K562 treated with DMSO at 1 percent for 48 hours (cell line): Measurements from ENCODE around the gene TSC1. TPM values are rescaled to one million over a fixed set of nuclear protein-coding genes. Genes with fewer than 3 reads are reported as not detected.

Source experiments
- total RNA-seq: library from RNA; unstranded; fragments of 300-600 nt; gene quantifications from 2 replicates; pipeline ENCODE4 v1.2.3, GENCODE V29; 2022; ENCODE audit warnings: low replicate concordance; ENCODE audit errors: extremely low read depth

TSC1 gene
- total RNA-seq = not detected in 2 replicates

DNA sequence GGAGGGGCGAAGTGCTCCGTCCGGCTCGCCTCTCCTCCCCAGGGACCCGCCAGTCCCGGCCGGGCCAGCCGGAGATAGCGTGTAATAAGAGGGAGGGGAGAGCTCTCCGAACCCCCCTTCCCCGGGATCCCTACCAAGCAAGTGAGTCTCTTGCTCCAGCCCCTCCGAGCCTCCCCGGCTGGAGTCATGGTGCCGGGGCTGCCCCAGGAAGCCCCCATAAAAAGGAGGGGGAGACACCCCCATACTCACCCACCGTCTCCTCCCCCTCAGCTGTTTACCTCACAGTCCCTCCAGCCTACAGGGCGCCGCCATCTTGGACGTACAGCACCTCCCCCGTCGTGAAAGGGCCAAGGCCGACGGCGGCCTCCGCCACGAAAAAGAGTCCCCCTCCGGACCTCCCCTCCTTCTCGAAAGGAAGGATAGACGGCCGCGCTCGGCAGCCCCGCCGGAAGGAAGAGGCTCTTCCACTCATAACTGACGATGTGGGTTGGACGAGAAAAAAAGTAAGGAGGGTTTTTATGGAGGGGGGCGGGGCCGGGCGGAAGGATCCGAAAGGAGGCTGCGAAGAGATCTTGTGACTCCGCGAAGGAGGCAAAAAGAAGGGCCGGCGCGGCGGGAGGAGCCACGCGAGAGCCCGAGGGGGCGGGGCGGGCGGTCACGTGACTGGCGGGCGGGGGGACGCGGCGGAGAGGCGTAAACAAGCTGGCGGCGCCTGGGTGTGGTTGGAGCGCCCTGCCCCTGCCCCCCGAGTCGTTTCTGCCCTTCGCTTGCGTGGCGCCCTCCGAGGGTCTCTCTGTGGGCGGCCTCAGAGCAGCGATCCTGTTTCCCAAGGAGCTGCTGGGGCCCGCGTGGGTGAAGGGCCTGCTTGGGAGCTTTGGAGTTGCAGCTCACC lies at the start of gene TSC1:
Gene TSC1, minus strand, starts transcription at position 323 of the 892 bp plus-strand sequence. CDS start 15,744 bp downstream, outside the sequence.

DNA sequence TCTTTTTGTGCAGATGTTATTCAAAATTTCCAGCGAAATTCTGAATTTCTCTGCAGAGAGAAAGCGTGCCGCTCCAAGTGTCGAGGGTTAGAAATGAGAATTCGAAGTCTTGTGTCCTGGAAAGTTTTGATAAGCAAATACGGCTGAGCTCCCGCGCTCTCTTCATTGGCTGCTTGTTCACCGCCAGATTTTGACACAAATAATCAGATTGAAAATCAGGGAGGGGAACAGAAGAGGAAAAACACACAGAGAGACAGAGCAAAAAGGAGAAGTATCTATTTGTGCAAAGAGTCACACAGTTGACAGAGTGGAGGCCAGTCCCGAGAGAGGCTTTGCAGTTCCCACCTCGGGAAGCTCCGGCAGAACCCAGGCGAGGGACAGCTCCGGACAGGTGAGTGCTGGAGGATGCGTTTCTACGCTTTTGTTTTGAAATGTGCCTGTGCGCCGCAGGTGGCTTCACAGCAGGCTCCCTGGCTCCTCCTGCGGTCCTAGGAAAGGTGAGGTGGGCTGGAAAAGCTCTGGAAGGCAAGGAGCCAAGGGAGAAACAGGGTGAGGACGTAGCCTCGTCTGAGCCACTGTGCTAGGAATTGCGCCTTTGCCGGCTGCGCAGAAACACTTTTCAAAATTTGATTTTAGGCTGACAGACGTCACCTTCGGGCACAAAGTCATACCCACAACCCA lies 34.2 kb upstream of the TSC1 start, which contains the start of gene GFI1B:
Gene GFI1B, plus strand, starts transcription at position 244 of the 681 bp plus-strand sequence. CDS start 7,985 bp downstream, outside the sequence.

DNA sequence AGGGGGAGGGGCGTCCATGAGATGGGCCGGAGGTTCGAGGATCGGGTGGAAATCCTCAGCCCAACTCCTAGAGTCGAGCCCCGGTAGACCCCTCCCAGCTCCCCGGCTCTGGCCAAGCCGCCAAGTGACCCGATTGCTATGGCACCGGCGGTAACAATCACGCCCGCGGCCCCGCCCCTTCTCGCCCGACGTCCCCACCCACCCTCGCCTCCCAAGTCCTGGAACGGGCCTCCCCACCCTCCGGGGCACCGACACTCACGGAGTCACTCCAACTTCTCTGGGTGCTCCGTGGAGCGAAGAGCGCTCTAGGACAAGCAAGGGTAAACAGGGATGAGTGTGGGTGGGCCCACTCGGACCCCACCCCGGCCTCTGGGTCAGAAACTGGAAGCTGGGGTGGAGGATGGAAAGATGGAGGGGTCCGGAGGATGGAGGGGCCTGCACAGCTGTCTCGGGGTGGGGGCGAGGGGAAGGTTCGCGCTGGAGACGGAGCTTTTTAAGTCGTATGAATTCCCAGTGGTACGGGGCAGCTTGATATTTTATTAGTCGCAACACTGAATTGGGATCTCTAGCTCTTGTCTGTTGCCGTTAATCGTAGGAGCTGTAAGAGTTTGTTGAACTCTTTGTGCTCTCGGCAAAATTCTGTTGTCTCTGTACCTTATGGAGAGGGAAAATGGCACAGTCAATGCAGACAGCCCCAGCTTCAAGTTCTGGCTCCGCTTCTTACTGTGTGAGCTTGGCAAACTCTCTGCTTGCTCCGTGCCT lies 65.5 kb downstream of the TSC1 start, which contains the start of gene SPACA9:
Gene SPACA9, plus strand, starts transcription at position 204 of the 762 bp plus-strand sequence. CDS start 5,050 bp downstream, outside the sequence.

DNA sequence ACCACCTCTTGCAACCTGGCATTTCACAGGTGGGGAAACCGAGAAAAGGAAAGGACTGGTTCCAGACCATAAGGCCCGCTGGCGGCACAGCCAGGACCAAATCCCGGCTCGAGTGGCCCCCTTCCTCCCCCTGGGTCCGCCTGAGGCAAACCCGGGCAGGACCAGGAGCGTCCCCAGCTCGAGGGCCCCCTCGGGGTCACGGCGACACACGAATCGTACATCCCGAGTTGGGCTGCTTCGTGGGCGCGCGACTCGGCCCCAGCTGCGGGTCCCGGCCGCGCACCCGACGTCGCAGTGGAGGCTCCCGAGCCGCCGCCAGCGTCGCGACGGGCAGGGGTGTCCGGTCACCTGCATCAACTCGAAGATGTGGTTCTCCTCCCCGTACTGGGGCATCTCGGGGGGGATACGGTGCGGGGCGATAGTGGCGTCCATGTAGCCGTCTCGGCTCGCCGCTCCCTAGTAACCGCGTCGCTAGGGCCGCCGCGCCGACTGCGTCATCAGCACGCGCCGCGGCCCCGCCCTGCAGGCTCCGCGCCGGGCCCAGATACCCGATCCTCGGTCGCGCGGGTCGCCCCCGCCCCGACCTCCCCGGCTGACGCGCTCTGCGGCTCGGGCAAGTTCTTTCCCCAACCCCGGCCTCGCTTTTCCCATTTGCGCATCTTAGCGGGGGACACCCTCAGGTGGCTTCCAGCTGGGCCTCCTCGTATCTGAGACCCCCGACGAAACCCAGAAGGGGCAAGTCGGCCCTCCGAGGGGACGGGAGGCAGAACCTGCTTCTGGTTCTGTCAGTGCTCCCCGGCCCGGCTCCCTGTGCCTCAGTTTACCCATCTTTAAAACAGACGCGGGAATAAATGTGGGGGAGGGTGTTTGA lies 66.4 kb downstream of the TSC1 start, which contains the start of gene AK8:
Gene AK8, minus strand, starts transcription at position 461 of the 871 bp plus-strand sequence. Its CDS starts 29 bp downstream, at position 432.

Other genes starting within 250 kb of the TSC1 start
- gene AK8, start 66.3 kb downstream of the TSC1 start, total RNA-seq = not detected in 2 replicates
- gene SPACA9, start 65.7 kb downstream of the TSC1 start, total RNA-seq = not detected in 2 replicates
- not detected in 2 replicates for gene GFI1B, start 34.1 kb upstream of the TSC1 start, total RNA-seq
- not detected in 2 replicates for gene GTF3C5, start 86.4 kb upstream of the TSC1 start, total RNA-seq
- not detected in 2 replicates for gene CEL, start 117.4 kb upstream of the TSC1 start, total RNA-seq
- not detected in 2 replicates for gene RALGDS, start 176.6 kb upstream of the TSC1 start, total RNA-seq
- gene GBGT1, start 219.3 kb upstream of the TSC1 start, total RNA-seq = not detected in 2 replicates